ENCODE data around the gene CAMKK2.

The CAMKK2 gene

GRCh38 chr12:121274036-121274763, 22.3 kb downstream of the CAMKK2 start:
- no peak for TF ChIP-seq TCF12 (IDR thresholded peaks at IDR 0.05; ENCODE audit: low read depth)
- no peak for TF ChIP-seq REST (IDR thresholded peaks at IDR 0.05; ENCODE audit: low read depth)
- no peak for TF ChIP-seq EP300 (IDR thresholded peaks at IDR 0.05; ENCODE audit: borderline replicate concordance)
- no peak for TF ChIP-seq ZBTB7A (IDR thresholded peaks at IDR 0.05; ENCODE audit: low read depth)
- no peak for TF ChIP-seq TEAD4 (IDR thresholded peaks at IDR 0.05)
- no peak for TF ChIP-seq EGR1 (IDR thresholded peaks at IDR 0.05)
- no peak for TF ChIP-seq NFIC (IDR thresholded peaks at IDR 0.05)
- no peak for TF ChIP-seq RAD21 (IDR thresholded peaks at IDR 0.05; ENCODE audit: low read depth)
- no peak for TF ChIP-seq USF1 (IDR thresholded peaks at IDR 0.05)
- no peak for TF ChIP-seq TAF1 (IDR thresholded peaks at IDR 0.05; ENCODE audit: low read depth)
- TF ChIP-seq MAX (IDR thresholded peaks at IDR 0.05), result no peak
- no peak for TF ChIP-seq FOXM1 (IDR thresholded peaks at IDR 0.05; ENCODE audit: borderline replicate concordance, low read depth)
- TF ChIP-seq CEBPB (IDR thresholded peaks at IDR 0.05), result no peak
- TF ChIP-seq CREB1 (IDR thresholded peaks at IDR 0.05; ENCODE audit: low read depth), result no peak
- no peak for TF ChIP-seq YY1 (IDR thresholded peaks at IDR 0.05; ENCODE audit: low read depth)

- TF ChIP-seq RAD21 (IDR thresholded peaks at IDR 0.05; ENCODE audit: low read depth), result no peak
- no peak for TF ChIP-seq USF1 (IDR thresholded peaks at IDR 0.05)
- TF ChIP-seq TEAD4 (IDR thresholded peaks at IDR 0.05), result no peak
- no peak for TF ChIP-seq YY1 (IDR thresholded peaks at IDR 0.05; ENCODE audit: low read depth)
- TF ChIP-seq TCF12 (IDR thresholded peaks at IDR 0.05; ENCODE audit: low read depth), result no peak
- no peak for TF ChIP-seq CEBPB (IDR thresholded peaks at IDR 0.05)
Measured at GRCh38 chr12:121273364-121273896, 23.1 kb downstream of the CAMKK2 start.

GRCh38 chr12:121267822-121268221, 28.7 kb downstream of the CAMKK2 start:
- TF ChIP-seq YY1 (IDR thresholded peaks at IDR 0.05; ENCODE audit: low read depth), result no peak
- no peak for TF ChIP-seq CREB1 (IDR thresholded peaks at IDR 0.05; ENCODE audit: low read depth)
- no peak for TF ChIP-seq REST (IDR thresholded peaks at IDR 0.05; ENCODE audit: low read depth)
- TF ChIP-seq NFIC (IDR thresholded peaks at IDR 0.05), result no peak
- no peak for TF ChIP-seq FOXM1 (IDR thresholded peaks at IDR 0.05; ENCODE audit: borderline replicate concordance, low read depth)
- TF ChIP-seq MAX (IDR thresholded peaks at IDR 0.05), result no peak
- no peak for TF ChIP-seq USF1 (IDR thresholded peaks at IDR 0.05)

GRCh38 chr12:121264951-121265515, 31.5 kb downstream of the CAMKK2 start:
- TF ChIP-seq FOXM1 (IDR thresholded peaks at IDR 0.05; ENCODE audit: borderline replicate concordance, low read depth), result no peak
- TF ChIP-seq EGR1 (IDR thresholded peaks at IDR 0.05), result no peak
- no peak for TF ChIP-seq CREB1 (IDR thresholded peaks at IDR 0.05; ENCODE audit: low read depth)
- TF ChIP-seq YY1 (IDR thresholded peaks at IDR 0.05; ENCODE audit: low read depth), result no peak
- TF ChIP-seq RAD21 (IDR thresholded peaks at IDR 0.05; ENCODE audit: low read depth), result no peak
- TF ChIP-seq CEBPB (IDR thresholded peaks at IDR 0.05), result no peak
- TF ChIP-seq REST (IDR thresholded peaks at IDR 0.05; ENCODE audit: low read depth), result no peak
- TF ChIP-seq TAF1 (IDR thresholded peaks at IDR 0.05; ENCODE audit: low read depth), result no peak
